DOHH2 (cell line): Measurements from ENCODE around the gene SUPT6H.

Source experiments
- H3F3A ChIP-seq: fragments of 200-600 bp; sonication (generic), shearing (Covaris generic); 2 replicates; pipeline ENCODE4 v1.6.0; 2016; ENCODE audit warnings: antibody characterized with exemption, mild to moderate bottlenecking; ENCODE audit not compliant: control insufficient read depth, insufficient read depth
- H3K27ac ChIP-seq: fragments of 200-600 bp; sonication (generic); 2 replicates; pipeline ENCODE4 v1.5.1; 2014; ENCODE audit warnings: low read depth, mild to moderate bottlenecking, low read length, moderate library complexity
- H3K27me3 ChIP-seq: fragments of 200-600 bp; sonication (generic); 2 replicates; pipeline ENCODE4 v1.6.1; 2014; ENCODE audit warnings: mild to moderate bottlenecking, low read length, mixed read lengths; ENCODE audit not compliant: control insufficient read depth
- H3K36me3 ChIP-seq: fragments of 200-600 bp; sonication (generic); 2 replicates; pipeline ENCODE4 v1.6.1; 2014; ENCODE audit warnings: mild to moderate bottlenecking, low read length, moderate library complexity, mixed read lengths; ENCODE audit not compliant: control insufficient read depth
- H3K4me1 ChIP-seq: fragments of 200-600 bp; sonication (generic); 2 replicates; pipeline ENCODE4 v1.6.1; 2014; ENCODE audit warnings: mild to moderate bottlenecking, low read length, mixed read lengths; ENCODE audit not compliant: control insufficient read depth
- H3K4me2 ChIP-seq: fragments of 200-600 bp; sonication (generic); 2 replicates; pipeline ENCODE4 v1.6.0; 2014; ENCODE audit warnings: mild to moderate bottlenecking, low read length, moderate library complexity
- H3K4me3 ChIP-seq: fragments of 200-600 bp; sonication (generic); 2 replicates; pipeline ENCODE4 v1.5.1; 2014; ENCODE audit warnings: mild to moderate bottlenecking, low read length, mixed read lengths
- H3K79me2 ChIP-seq: fragments of 200-600 bp; sonication (generic); 2 replicates; pipeline ENCODE4 v1.6.1; 2014; ENCODE audit warnings: mild to moderate bottlenecking, low read length, mixed read lengths; ENCODE audit not compliant: control insufficient read depth
- H3K9me2 ChIP-seq: fragments of 200-600 bp; sonication (generic); replicated peaks from 2 replicates; pipeline ENCODE4 v1.6.1; 2014; ENCODE audit warnings: mild to moderate bottlenecking, low read length, mixed read lengths; ENCODE audit not compliant: control insufficient read depth
- H3K9me3 ChIP-seq: fragments of 200-600 bp; sonication (generic); 2 replicates; pipeline ENCODE4 v1.6.1; 2014; ENCODE audit warnings: antibody characterized with exemption, low read length, mixed read lengths; ENCODE audit not compliant: control insufficient read depth, insufficient read depth
- H4K20me1 ChIP-seq: fragments of 200-600 bp; sonication (generic); 2 replicates; pipeline ENCODE4 v1.6.0; 2014; ENCODE audit warnings: low read depth, mild to moderate bottlenecking, antibody characterized with exemption, low read length, moderate library complexity; ENCODE audit not compliant: control insufficient read depth, insufficient read depth
- CTCF ChIP-seq: fragments of 200-600 bp; sonication (generic); IDR thresholded peaks from one replicate; pipeline ENCODE4 v1.5.1; 2014; ENCODE audit warnings: antibody characterized with exemption, mild to moderate bottlenecking, low read depth, low read length; ENCODE audit not compliant: poor library complexity, severe bottlenecking
- EZH2phosphoT487 ChIP-seq: fragments of 200-600 bp; sonication (generic); IDR thresholded peaks from 2 replicates; pipeline ENCODE4 v1.6.1; 2017; ENCODE audit warnings: borderline replicate concordance, mild to moderate bottlenecking, antibody characterized with exemption, low read length, moderate library complexity, mixed read lengths

SUPT6H gene

GRCh38 chr17:28646039-28646754 is 15.8 kb upstream of the SUPT6H start:
- TF ChIP-seq EZH2phosphoT487 (no peak), CTCF (no peak)
- Histone ChIP-seq H3K4me1 (peaks cover 36% of the 10 kb centered on the region), H3K79me2 (peaks cover 45% of the 10 kb centered on the region), H3K9me3 (no peaks in the 10 kb centered on the region), H3K27ac (peak overlapping the region; percentile 73), H3K36me3 (peaks cover 53% of the 10 kb centered on the region), H3F3A (peaks cover 20% of the 10 kb centered on the region), H3K4me3 (peak overlapping the region; percentile 97), H4K20me1 (peaks cover 13% of the 10 kb centered on the region), H3K9me2 (no peaks in the 10 kb centered on the region), H3K27me3 (no peaks in the 10 kb centered on the region), H3K4me2 (peak overlapping the region; percentile 84)

GRCh38 chr17:28648698-28649097 is 13.3 kb upstream of the SUPT6H start:
- no peak for TF ChIP-seq CTCF
- no peak for TF ChIP-seq EZH2phosphoT487
- H4K20me1 ChIP-seq: peaks cover 1% of the 10 kb centered on the region
- peaks cover 24% of the 10 kb centered on the region for H3F3A ChIP-seq
- H3K9me2 ChIP-seq: no peaks in the 10 kb centered on the region
- H3K36me3 ChIP-seq: peaks cover 40% of the 10 kb centered on the region
- peaks cover 25% of the 10 kb centered on the region for H3K4me1 ChIP-seq
- no peak overlapping the region for H3K4me3 ChIP-seq
- H3K27ac ChIP-seq: no peak overlapping the region
- no peak overlapping the region for H3K4me2 ChIP-seq
- no peaks in the 10 kb centered on the region for H3K27me3 ChIP-seq
- H3K79me2 ChIP-seq: peaks cover 28% of the 10 kb centered on the region
- H3K9me3 ChIP-seq: no peaks in the 10 kb centered on the region

- Histone ChIP-seq H3K27ac (no peak overlapping the region), H3K9me3 (no peaks in the 10 kb centered on the region), H3K79me2 (peaks cover 31% of the 10 kb centered on the region), H3K4me1 (no peaks in the 10 kb centered on the region), H3K9me2 (no peaks in the 10 kb centered on the region), H3K4me3 (no peak overlapping the region), H3K36me3 (peaks cover 39% of the 10 kb centered on the region), H4K20me1 (no peaks in the 10 kb centered on the region), H3F3A (0 out of 2 replicates have a peak, but pooled peaks cover 3% of the 10 kb centered on the region), H3K4me2 (no peak overlapping the region), H3K27me3 (no peaks in the 10 kb centered on the region)
- no peak for TF ChIP-seq EZH2phosphoT487
- TF ChIP-seq CTCF: no peak
These were observed 6.8 kb upstream of the SUPT6H start for GRCh38 chr17:28655160-28655559.
